GM12878 (cell line): Measurements from ENCODE around the gene TRMT10C. TPM values are rescaled to one million over a fixed set of nuclear protein-coding genes. Genes with fewer than 3 reads are reported as not detected.

Experiments used
- ATAC-seq: fragments of 200-7000 bp; cut with Tn5 transposase; 3 replicates; pipeline ENCODE4 v1.9.1; 2020; ENCODE audit warnings: mild to moderate bottlenecking, moderate library complexity
- BruUV-seq: library from RNA; stranded (reverse); fragments of 400-500 nt; replicated peaks from 2 replicates; lab custom pipeline; 2021; lab: Mats Ljungman, UMichigan
- CTCF ChIA-PET: fragments of 300-600 bp; sonication (Branson Sonifier 250); formaldehyde crosslinking; extraction: SDS; loops from one replicate; lab custom pipeline; 2021; ENCODE audit warnings: inconsistent platforms; lab: Yijun Ruan, JAX
- POLR2A ChIA-PET: fragments of 350-600 bp; formaldehyde crosslinking; extraction: SDS; loops from one replicate; lab custom pipeline; 2021; ENCODE audit warnings: inconsistent platforms; lab: Charles Lee
- RAD21 ChIA-PET: fragments of 300-600 bp; sonication (Branson Sonifier 250); formaldehyde crosslinking; loops from one replicate; lab custom pipeline; 2023; ENCODE audit warnings: antibody characterized with exemption; ENCODE audit not compliant: unreplicated experiment; lab: Charles Lee
- SMC1A ChIA-PET: fragments of 300-600 bp; sonication (Branson Sonifier 250); formaldehyde crosslinking; loops from one replicate; lab custom pipeline; 2023; ENCODE audit not compliant: unreplicated experiment, uncharacterized antibody; lab: Charles Lee
- DNase-seq: peaks from one replicate; pipeline ENCODE4 v3.0.0-alpha.2; 2011; ENCODE audit warnings: low read depth, low spot score
- FAIRE-seq: peaks from 3 replicates; lab custom pipeline; 2011; peaks lifted over from hg19 to GRCh38; lab: Jason Lieb, UNC
- H2AFZ ChIP-seq: 2 replicates; pipeline ENCODE4 v1.6.0; 2011; ENCODE audit warnings: low read depth, low read length, control low read depth; ENCODE audit not compliant: control insufficient read depth
- H3K27ac ChIP-seq: 2 replicates; pipeline ENCODE4 v1.5.1; 2011; ENCODE audit warnings: control low read depth; ENCODE audit not compliant: control insufficient read depth, insufficient read depth
- H3K27me3 ChIP-seq, 2 experiments: replicated peaks in 1 of 2; 2 replicates each; pipeline versions ENCODE4 v1.6.0 to v1.6.1; 2011; ENCODE audit warnings: low read length in 1 of 2; ENCODE audit not compliant: control insufficient read depth in 2 of 2, insufficient read depth in 2 of 2
- H3K36me3 ChIP-seq, 2 experiments: 2 replicates each; pipeline ENCODE4 v1.5.1; 2011; ENCODE audit warnings: low read length in 1 of 2; ENCODE audit not compliant: control insufficient read depth in 2 of 2, insufficient read depth in 2 of 2
- H3K4me1 ChIP-seq: 2 replicates; pipeline ENCODE4 v1.6.1; 2011; ENCODE audit warnings: mild to moderate bottlenecking, low read length, moderate library complexity, mixed read lengths; ENCODE audit not compliant: control insufficient read depth, insufficient read depth
- H3K4me2 ChIP-seq: 2 replicates; pipeline ENCODE4 v1.6.0; 2011; ENCODE audit warnings: control low read depth; ENCODE audit not compliant: control insufficient read depth, insufficient read depth
- H3K4me3 ChIP-seq: fragments of 200-600 bp; sonication (generic); 2 replicates; pipeline ENCODE4 v1.5.1; 2016
- H3K79me2 ChIP-seq: 2 replicates; pipeline ENCODE4 v1.6.0; 2011; ENCODE audit warnings: low read length; ENCODE audit not compliant: control insufficient read depth, insufficient read depth
- H3K9ac ChIP-seq: 2 replicates; pipeline ENCODE4 v1.8.0; 2011; ENCODE audit warnings: low read length, control low read depth, mixed read lengths; ENCODE audit not compliant: control insufficient read depth, insufficient read depth
- H3K9me3 ChIP-seq: replicated peaks from 3 replicates; pipeline ENCODE4 v1.5.1; 2011; ENCODE audit warnings: mild to moderate bottlenecking, low read length; ENCODE audit not compliant: control insufficient read depth, insufficient read depth
- H4K20me1 ChIP-seq: 2 replicates; pipeline ENCODE4 v1.6.0; 2011; ENCODE audit not compliant: control insufficient read depth, insufficient read depth
- IRF5 ChIP-seq: fragments of 450-650 bp; IDR thresholded peaks from 2 replicates; pipeline ENCODE4 v1.6.1; 2017; ENCODE audit warnings: borderline replicate concordance
- NBN ChIP-seq: fragments of 450-650 bp; IDR thresholded peaks from 2 replicates; pipeline ENCODE4 v1.6.1; 2016
- PAX8 ChIP-seq: fragments of 450-650 bp; IDR thresholded peaks from 2 replicates; pipeline ENCODE4 v1.6.1; 2017; ENCODE audit warnings: mild to moderate bottlenecking, moderate library complexity
- SUPT20H ChIP-seq: IDR thresholded peaks from 2 replicates; pipeline ENCODE4 v1.6.1; 2011; ENCODE audit warnings: low read depth, mild to moderate bottlenecking, low read length, moderate library complexity, borderline replicate concordance; ENCODE audit not compliant: control insufficient read depth
- ZBTB11 ChIP-seq: fragments of 450-650 bp; formaldehyde crosslinking; IDR thresholded peaks from 2 replicates; pipeline ENCODE4 v1.5.0; 2022; ENCODE audit warnings: mild to moderate bottlenecking, missing genetic modification characterization
- ZSCAN29 ChIP-seq: fragments of 450-650 bp; IDR thresholded peaks from 2 replicates; pipeline ENCODE4 v1.6.1; 2017; ENCODE audit warnings: mild to moderate bottlenecking, moderate library complexity
- WGBS: methylation state at CpG from one replicate; pipeline ENCODE4 v1.1.6; 2016; ENCODE audit warnings: low lambda C conversion rate; ENCODE audit not compliant: insufficient replicate concordance, insufficient coverage; ENCODE audit errors: missing lambda C conversion rate; 5-methylcytosine and 5-hydroxymethylcytosine counted together
- in situ Hi-C: fragments of 300-500 bp; cut with MboI; formaldehyde crosslinking; loops from 9 replicates; pipeline ENCODE4 v1.14.3; 2018; ENCODE audit warnings: mixed read lengths
- intact Hi-C: fragments of 100-400 bp; cut with micrococcal nuclease; formaldehyde crosslinking; loops from one replicate; pipeline ENCODE4 v1.14.2; 2022; ENCODE audit not compliant: unreplicated experiment
- polyA plus RNA-seq, 11 experiments: library from polyadenylated mRNA; depleted of rRNA in 4 of 11; unstranded in 6 of 11; stranded (reverse) in 5 of 11; fragments of >200 nt; fragmentation: Nextera tagmentation in 4 of 11; fragmentation: Illumina TruSeq in 1 of 11; extraction: Ambion mirVana in 4 of 11; extraction: Trizol in 1 of 11; gene quantifications; 1 replicate in 1 of 11; 2 replicates in 10 of 11; pipeline versions ENCODE4 v1.2.1 to v1.2.3, GENCODE V29; 2011 to 2016; ENCODE audit warnings: inconsistent platforms in 2 of 11, missing spikeins in 2 of 11, low read depth in 1 of 11
- total RNA-seq, 4 experiments: library from RNA; depleted of rRNA in 3 of 4; stranded (reverse); fragments of >200 nt in 3 of 4; fragmentation: Illumina TruSeq in 1 of 4; extraction: Trizol in 1 of 4; gene quantifications; 2 replicates each; pipeline versions ENCODE4 v1.2.1 to v1.2.3, GENCODE V29; 2013 to 2021
- TF ChIP-seq, protein P1 (sequence below): fragments of 450-650 bp; IDR thresholded peaks from 2 replicates; pipeline ENCODE4 v1.6.1; 2017; ENCODE audit warnings: antibody characterized with exemption, mild to moderate bottlenecking, moderate library complexity
- TF ChIP-seq, protein P2 (sequence below): fragments of 450-650 bp; IDR thresholded peaks from 2 replicates; pipeline ENCODE4 v1.6.1; 2017; ENCODE audit warnings: mild to moderate bottlenecking, low read depth, inconsistent platforms; ENCODE audit not compliant: poor library complexity, severe bottlenecking
- TF ChIP-seq, protein P3 (sequence below): fragments of 450-650 bp; IDR thresholded peaks from 2 replicates; pipeline ENCODE4 v1.6.1; 2017; ENCODE audit warnings: mild to moderate bottlenecking
- TF ChIP-seq, protein P4 (sequence below): IDR thresholded peaks from 2 replicates; pipeline ENCODE4 v1.6.1; 2011; ENCODE audit warnings: borderline replicate concordance, low read depth, mild to moderate bottlenecking, moderate library complexity, low read length; ENCODE audit not compliant: insufficient read depth, poor library complexity, severe bottlenecking

The TRMT10C gene
- total and polyA plus RNA-seq, 10 of the 15 experiments (the other 5 are each of a cell fraction or from before 2014, with no cell fraction given): 33.0 to 82.1 (median 47.1) TPM

GRCh38 chr3:101602731-101603130 lies 41.1 kb downstream of the TRMT10C start:
- Histone ChIP-seq H3K27ac (no peak overlapping the region), H3K9me3 (no peaks in the 10 kb centered on the region), H3K4me1 (no peaks in the 10 kb centered on the region), H3K4me2 (no peak overlapping the region), H3K27me3 (no peaks in the 10 kb centered on the region), H3K79me2 (no peaks in the 10 kb centered on the region), H3K4me3 (no peak overlapping the region), H3K36me3 (no peaks in the 10 kb centered on the region; a peak in 1 of 4 replicates), H3K9ac (no peak overlapping the region), H2AFZ (no peak overlapping the region), H4K20me1 (no peaks in the 10 kb centered on the region)
- FAIRE-seq (no peak), DNase-seq (no peak), ATAC-seq (no peak)
- WGBS: 100% methylated on average over 3 of the region's 3 CpGs
- no TSS peak for BruUV-seq
- RAD21 ChIA-PET: no interaction called here
- POLR2A ChIA-PET: no interaction called here
- SMC1A ChIA-PET: no interaction called here
- TF ChIP-seq, protein P1, sequence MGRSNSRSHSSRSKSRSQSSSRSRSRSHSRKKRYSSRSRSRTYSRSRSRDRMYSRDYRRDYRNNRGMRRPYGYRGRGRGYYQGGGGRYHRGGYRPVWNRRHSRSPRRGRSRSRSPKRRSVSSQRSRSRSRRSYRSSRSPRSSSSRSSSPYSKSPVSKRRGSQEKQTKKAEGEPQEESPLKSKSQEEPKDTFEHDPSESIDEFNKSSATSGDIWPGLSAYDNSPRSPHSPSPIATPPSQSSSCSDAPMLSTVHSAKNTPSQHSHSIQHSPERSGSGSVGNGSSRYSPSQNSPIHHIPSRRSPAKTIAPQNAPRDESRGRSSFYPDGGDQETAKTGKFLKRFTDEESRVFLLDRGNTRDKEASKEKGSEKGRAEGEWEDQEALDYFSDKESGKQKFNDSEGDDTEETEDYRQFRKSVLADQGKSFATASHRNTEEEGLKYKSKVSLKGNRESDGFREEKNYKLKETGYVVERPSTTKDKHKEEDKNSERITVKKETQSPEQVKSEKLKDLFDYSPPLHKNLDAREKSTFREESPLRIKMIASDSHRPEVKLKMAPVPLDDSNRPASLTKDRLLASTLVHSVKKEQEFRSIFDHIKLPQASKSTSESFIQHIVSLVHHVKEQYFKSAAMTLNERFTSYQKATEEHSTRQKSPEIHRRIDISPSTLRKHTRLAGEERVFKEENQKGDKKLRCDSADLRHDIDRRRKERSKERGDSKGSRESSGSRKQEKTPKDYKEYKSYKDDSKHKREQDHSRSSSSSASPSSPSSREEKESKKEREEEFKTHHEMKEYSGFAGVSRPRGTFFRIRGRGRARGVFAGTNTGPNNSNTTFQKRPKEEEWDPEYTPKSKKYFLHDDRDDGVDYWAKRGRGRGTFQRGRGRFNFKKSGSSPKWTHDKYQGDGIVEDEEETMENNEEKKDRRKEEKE: no peak
- TF ChIP-seq NBN (no peak), PAX8 (no peak), ZSCAN29 (no peak), SUPT20H (no peak), ZBTB11 (no peak), IRF5 (no peak)
- TF ChIP-seq, protein P2, sequence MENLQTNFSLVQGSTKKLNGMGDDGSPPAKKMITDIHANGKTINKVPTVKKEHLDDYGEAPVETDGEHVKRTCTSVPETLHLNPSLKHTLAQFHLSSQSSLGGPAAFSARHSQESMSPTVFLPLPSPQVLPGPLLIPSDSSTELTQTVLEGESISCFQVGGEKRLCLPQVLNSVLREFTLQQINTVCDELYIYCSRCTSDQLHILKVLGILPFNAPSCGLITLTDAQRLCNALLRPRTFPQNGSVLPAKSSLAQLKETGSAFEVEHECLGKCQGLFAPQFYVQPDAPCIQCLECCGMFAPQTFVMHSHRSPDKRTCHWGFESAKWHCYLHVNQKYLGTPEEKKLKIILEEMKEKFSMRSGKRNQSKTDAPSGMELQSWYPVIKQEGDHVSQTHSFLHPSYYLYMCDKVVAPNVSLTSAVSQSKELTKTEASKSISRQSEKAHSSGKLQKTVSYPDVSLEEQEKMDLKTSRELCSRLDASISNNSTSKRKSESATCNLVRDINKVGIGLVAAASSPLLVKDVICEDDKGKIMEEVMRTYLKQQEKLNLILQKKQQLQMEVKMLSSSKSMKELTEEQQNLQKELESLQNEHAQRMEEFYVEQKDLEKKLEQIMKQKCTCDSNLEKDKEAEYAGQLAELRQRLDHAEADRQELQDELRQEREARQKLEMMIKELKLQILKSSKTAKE: no peak
- TF ChIP-seq, protein P3, sequence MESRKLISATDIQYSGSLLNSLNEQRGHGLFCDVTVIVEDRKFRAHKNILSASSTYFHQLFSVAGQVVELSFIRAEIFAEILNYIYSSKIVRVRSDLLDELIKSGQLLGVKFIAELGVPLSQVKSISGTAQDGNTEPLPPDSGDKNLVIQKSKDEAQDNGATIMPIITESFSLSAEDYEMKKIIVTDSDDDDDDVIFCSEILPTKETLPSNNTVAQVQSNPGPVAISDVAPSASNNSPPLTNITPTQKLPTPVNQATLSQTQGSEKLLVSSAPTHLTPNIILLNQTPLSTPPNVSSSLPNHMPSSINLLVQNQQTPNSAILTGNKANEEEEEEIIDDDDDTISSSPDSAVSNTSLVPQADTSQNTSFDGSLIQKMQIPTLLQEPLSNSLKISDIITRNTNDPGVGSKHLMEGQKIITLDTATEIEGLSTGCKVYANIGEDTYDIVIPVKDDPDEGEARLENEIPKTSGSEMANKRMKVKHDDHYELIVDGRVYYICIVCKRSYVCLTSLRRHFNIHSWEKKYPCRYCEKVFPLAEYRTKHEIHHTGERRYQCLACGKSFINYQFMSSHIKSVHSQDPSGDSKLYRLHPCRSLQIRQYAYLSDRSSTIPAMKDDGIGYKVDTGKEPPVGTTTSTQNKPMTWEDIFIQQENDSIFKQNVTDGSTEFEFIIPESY: no peak
- TF ChIP-seq, protein P4, sequence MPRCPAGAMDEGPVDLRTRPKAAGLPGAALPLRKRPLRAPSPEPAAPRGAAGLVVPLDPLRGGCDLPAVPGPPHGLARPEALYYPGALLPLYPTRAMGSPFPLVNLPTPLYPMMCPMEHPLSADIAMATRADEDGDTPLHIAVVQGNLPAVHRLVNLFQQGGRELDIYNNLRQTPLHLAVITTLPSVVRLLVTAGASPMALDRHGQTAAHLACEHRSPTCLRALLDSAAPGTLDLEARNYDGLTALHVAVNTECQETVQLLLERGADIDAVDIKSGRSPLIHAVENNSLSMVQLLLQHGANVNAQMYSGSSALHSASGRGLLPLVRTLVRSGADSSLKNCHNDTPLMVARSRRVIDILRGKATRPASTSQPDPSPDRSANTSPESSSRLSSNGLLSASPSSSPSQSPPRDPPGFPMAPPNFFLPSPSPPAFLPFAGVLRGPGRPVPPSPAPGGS: no peak
- intact Hi-C loops: no loop called here
- in situ Hi-C loops: no loop called here
- CTCF ChIA-PET: no interaction called here
